LNCaP clone FGC (cell line): ENCODE data around the gene PROC.

Source experiments
- DNase-seq: peaks from one replicate; pipeline ENCODE4 v3.0.0-alpha.2; 2011; ENCODE audit warnings: low read depth
- H3K4me3 ChIP-seq: 2 replicates; pipeline ENCODE4 v1.5.1; 2011; ENCODE audit warnings: mild to moderate bottlenecking, low read depth, low read length, control low read depth
- TF ChIP-seq, protein P1 (sequence below): IDR thresholded peaks from 2 replicates; pipeline ENCODE4 v1.5.1; 2012; ENCODE audit warnings: mild to moderate bottlenecking; ENCODE audit not compliant: control insufficient read depth, insufficient read depth; ENCODE audit errors: extremely low read depth

PROC gene

DNA sequence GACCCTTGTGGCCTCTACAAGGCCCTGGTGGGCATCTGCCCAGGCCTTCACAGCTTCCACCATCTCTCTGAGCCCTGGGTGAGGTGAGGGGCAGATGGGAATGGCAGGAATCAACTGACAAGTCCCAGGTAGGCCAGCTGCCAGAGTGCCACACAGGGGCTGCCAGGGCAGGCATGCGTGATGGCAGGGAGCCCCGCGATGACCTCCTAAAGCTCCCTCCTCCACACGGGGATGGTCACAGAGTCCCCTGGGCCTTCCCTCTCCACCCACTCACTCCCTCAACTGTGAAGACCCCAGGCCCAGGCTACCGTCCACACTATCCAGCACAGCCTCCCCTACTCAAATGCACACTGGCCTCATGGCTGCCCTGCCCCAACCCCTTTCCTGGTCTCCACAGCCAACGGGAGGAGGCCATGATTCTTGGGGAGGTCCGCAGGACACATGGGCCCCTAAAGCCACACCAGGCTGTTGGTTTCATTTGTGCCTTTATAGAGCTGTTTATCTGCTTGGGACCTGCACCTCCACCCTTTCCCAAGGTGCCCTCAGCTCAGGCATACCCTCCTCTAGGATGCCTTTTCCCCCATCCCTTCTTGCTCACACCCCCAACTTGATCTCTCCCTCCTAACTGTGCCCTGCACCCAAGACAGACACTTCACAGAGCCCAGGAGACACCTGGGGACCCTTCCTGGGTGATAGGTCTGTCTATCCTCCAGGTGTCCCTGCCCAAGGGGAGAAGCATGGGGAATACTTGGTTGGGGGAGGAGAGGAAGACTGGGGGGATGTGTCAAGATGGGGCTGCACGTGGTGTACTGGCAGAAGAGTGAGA lies 2.0 kb downstream of the PROC start:
- no peak overlapping the region for H3K4me3 ChIP-seq

DNA sequence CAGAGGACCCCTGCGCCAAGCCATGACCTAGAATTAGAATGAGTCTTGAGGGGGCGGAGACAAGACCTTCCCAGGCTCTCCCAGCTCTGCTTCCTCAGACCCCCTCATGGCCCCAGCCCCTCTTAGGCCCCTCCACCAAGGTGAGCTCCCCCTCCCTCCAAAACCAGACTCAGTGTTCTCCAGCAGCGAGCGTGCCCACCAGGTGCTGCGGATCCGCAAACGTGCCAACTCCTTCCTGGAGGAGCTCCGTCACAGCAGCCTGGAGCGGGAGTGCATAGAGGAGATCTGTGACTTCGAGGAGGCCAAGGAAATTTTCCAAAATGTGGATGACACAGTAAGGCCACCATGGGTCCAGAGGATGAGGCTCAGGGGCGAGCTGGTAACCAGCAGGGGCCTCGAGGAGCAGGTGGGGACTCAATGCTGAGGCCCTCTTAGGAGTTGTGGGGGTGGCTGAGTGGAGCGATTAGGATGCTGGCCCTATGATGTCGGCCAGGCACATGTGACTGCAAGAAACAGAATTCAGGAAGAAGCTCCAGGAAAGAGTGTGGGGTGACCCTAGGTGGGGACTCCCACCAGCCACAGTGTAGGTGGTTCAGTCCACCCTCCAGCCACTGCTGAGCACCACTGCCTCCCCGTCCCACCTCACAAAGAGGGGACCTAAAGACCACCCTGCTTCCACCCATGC lies 3.0 kb downstream of the PROC start:
- TF ChIP-seq, protein P1, sequence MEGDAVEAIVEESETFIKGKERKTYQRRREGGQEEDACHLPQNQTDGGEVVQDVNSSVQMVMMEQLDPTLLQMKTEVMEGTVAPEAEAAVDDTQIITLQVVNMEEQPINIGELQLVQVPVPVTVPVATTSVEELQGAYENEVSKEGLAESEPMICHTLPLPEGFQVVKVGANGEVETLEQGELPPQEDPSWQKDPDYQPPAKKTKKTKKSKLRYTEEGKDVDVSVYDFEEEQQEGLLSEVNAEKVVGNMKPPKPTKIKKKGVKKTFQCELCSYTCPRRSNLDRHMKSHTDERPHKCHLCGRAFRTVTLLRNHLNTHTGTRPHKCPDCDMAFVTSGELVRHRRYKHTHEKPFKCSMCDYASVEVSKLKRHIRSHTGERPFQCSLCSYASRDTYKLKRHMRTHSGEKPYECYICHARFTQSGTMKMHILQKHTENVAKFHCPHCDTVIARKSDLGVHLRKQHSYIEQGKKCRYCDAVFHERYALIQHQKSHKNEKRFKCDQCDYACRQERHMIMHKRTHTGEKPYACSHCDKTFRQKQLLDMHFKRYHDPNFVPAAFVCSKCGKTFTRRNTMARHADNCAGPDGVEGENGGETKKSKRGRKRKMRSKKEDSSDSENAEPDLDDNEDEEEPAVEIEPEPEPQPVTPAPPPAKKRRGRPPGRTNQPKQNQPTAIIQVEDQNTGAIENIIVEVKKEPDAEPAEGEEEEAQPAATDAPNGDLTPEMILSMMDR = no peak
- H3K4me3 ChIP-seq = no peak overlapping the region
- no peak for DNase-seq

More for the DNA sequence above, 2.0 kb downstream of the PROC start:
- DNase-seq = no peak
- TF ChIP-seq, protein P1 = no peak

GRCh38 chr2:127421871-127422558 lies 3.8 kb downstream of the PROC start:
- TF ChIP-seq, protein P1 = no peak
- no peak overlapping the region for H3K4me3 ChIP-seq
- no peak for DNase-seq

- TF ChIP-seq, protein P1 = no peak
- no peak overlapping the region for H3K4me3 ChIP-seq
- no peak for DNase-seq
Observed at GRCh38 chr2:127422559-127423477, 4.6 kb downstream of the PROC start.

- DNase-seq = no peak
- TF ChIP-seq, protein P1 = no peak
- no peak overlapping the region for H3K4me3 ChIP-seq
Observed at GRCh38 chr2:127423478-127423843, 5.2 kb downstream of the PROC start.

- TF ChIP-seq, protein P1 = no peak
- no peak for DNase-seq
- no peak overlapping the region for H3K4me3 ChIP-seq
Observed at GRCh38 chr2:127423880-127424279, 5.7 kb downstream of the PROC start.
